NCI-H1930 (cell line): ENCODE results near the gene GPR180.
"Not testable (repeated sequence)": the region's sequence is repeated elsewhere in the genome, so short reads cannot be mapped to it uniquely, and the experiment has no call there.

Experiments
- DNase-seq, 2 experiments: peaks; one replicate each; lab custom pipeline; 2025; lab: John Stamatoyannopoulos, UW

GPR180 gene

DNA sequence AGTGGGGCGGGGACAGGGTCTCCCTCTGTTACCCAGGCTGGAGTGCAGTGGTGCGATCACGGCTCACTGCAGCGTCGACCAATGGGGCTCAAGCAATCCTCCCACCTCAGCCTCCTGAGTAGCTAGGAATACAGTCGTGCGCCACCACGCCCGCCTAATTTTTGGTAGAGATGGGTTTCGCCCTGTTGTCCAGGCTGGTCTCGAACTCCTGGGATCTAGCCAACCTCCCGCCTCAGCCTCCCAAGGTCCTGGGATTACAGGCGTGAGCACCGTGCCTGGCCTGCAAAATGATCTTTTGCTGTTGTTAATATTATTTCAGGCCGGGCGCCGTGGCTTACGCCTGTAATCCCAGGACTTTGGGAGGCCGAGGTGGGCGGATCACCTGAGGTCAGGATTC is 5.1 kb upstream of the GPR180 start:
- no peak for DNase-seq

DNA sequence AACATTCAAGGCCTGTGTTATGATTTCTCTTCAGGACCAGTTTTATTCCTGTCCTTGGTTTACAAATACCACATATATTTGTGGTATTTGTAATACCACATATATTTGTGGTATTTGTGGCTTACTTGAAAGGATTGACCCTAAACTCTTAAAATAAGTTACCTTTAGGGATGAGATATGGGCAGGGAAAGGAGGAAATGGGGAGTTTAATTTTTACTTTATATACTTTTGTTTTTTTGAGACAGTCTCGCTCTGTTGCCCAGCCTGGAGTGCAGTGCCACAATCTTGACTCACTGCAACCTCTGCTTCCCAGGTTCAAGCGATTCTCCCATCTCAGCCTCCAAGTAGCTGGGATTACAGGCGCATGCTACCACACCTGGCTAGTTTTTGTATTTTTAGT is 3.4 kb upstream of the GPR180 start:
- no peak for DNase-seq

DNA sequence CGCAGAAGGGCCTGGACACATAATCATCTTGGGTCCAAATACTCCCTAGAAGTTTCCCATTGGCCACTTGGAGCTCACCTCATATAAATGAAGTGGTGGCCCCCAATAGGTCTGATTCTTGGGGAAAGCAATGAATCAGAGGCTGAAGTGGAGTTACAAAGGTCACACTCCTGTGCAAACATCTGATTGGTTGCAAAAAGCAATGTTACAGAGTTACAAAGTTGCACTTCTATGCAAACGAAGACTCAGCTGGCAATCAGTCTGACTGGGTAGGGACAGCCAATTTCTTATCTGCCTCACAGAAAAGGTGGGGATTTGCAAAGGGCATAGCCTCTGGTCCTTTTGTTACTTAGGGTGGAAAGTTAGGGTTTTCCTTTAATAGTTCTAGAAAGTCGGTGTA is 1.8 kb upstream of the GPR180 start:
- no peak for DNase-seq

DNA sequence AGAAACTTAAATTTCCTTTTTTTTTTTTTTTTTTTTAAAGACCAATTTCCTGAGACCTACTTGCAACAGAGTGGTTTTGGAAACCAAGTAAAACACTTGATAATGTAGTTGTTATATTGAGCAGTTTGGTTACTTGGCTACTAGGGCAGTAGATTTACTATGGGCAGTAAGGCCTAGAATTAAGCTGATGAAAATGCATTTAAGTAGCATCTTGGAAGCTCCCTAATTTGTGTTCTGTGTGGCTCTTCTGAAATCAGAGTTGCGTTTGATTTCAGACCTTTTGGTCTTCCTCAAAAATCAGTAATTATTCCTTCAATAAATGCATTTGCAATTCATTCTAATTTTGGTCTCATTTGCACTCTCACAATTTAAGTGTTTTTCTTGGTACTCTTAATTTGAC is 810 bp downstream of the GPR180 start:
- DNase-seq = no peak

DNA sequence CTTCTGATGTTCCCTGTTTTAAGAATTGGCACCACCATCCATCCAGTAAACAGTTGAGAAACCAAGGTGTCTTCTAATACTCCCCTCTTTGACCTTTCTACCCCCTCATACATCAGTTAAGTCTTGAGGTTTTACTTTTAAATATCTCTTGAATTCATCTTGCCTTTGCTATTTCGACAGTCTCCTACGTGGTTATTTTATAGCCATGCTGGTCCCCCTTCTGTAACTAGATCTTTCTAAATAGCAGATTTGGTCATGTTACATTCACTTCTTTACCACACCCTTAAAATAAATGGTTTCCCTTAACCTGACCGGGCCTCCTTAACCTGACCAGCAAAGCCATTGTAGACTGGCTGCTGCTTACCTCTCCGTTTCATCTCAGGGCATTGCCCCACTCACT is 5.4 kb downstream of the GPR180 start:
- no peak for DNase-seq

DNA sequence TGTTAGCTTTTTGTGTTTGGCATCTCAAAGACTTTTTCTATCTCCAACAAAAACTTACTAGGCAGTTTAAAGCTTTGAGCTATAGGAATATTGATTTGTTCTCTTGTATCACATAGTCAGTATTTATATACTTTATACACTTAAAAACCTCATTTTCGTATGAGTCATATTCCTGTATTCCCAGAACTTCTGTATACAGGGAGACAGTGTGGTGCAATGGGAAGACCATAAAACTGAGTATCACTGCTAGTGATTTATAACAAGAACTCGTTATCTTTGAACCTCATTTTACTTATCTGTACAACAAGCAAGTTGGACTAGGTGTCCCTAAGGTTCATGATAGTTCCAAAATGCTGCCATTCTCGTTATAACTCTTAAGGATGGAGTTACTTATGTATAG is 6.3 kb downstream of the GPR180 start:
- no peak for DNase-seq

DNA sequence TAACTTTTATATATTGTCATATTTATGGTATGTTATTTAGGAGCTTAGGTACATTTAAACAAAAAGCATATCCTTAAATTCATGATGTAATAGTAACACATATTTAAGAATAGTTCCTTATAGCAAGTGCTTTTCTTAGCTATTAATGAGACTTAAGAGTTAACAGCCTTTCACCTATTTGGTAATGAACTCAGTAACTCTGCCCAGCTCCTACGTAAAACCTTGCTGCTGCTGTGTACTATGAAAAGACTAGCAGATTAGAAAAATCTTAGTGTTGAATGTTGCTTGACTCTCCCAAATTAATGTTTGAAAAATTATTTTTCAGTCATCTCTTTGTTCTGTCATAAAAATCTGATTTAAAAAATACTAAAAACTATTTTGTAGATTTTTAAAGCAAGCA is 6.9 kb downstream of the GPR180 start:
- DNase-seq = no peak

DNA sequence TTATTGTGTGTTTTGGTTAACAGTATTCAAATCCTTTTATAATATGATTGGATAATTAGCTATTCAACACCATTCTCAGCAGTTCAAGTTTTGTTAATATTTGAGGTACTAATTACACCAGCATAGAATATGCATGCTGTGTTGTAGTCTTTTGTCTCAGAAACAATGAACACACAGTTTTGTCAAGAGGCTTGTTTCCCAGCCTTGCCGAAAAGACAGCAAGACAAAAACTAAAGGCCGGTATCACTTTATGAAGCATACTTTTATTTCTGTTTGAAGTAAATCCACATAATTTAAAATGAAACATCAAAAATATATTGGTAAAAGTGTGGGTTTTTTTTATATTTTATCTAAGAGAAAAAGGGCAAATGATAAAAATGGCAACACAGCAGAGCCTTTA is 7.5 kb downstream of the GPR180 start:
- DNase-seq = no peak

DNA sequence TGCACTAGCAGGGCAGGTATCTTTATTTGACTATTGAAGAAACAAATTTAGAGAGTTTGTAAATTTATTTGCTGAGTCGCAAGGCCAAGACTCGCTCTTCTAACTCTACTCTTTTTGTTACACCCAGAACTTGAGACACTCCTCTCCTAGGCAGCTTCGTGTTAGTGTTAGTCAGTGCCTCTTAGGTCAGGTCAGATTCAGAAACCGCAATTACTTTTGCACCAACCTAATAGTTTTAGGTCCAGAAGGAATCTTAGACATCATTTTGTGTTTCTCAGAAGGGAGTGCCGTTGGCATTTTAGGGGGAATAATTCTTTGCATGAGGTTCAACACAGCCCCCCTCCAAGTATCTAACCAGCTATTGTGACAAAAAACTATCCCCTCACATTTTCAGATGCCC is 8.8 kb downstream of the GPR180 start:
- DNase-seq = no peak

DNA sequence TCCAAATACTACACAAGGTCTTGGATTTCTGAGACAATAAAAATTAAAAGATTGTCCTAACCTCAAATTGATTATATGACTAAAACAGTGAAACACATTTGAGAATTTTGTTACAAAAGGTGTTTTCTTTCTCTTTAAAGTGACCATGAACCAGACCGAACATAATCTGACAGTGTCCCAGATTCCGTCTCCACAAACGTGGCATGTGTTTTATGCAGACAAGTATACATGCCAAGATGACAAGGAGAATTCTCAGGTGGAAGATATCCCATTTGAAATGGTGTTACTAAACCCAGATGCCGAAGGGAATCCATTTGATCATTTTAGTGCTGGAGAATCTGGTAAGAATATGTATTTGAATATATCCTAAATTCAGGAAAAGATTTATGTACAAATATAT is 10.4 kb downstream of the GPR180 start:
- no peak for DNase-seq

DNA sequence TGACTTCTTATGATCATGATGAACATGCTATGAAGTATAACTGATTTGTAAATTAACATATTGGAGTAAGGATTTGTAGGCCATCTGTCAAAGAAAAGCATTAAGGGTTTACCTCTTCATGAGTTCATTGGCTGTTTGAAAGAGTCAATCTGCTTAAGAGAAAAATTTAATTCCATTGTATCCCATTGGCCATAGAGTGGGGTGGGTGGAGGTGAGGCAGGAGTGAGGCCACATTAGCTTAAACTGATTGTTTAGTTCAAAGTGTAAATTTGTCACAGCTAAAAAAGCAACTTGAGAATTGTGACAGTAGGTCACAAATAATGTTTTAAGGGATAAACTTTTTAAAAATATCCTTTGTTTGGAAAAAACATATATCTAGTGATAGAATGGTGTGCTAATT is 11.4 kb downstream of the GPR180 start:
- DNase-seq = no peak

DNA sequence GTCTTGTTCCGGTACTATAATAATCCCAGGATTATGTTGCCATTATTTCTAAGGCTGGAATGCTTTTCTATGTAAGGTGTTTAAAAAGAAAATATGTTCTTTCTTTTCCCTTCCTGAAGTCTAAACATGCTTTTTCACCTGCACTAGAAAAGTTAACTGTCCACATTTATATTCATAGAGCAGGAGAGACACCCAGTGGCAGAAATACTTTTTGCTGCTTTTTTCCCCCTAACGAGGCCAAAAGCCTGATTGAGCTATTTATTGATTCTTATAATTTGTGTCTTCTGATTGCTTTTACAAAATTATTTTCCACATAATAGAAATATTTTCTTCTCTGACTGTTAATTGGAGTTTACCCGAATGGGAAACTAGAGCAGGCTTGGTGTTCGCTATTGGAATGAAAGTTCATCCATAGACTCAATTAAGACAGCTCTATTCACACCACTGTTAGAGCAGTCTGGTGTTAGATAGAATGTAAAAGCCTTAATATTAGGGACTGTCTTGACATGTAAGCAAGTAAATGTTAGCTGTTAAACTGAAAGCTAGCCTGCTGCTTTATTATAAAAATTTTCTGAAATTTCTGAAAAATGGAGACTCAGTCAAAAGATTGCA is 15.8 kb downstream of the GPR180 start:
- peak in 1 of 2 experiments; percentile 10 for DNase-seq

DNA sequence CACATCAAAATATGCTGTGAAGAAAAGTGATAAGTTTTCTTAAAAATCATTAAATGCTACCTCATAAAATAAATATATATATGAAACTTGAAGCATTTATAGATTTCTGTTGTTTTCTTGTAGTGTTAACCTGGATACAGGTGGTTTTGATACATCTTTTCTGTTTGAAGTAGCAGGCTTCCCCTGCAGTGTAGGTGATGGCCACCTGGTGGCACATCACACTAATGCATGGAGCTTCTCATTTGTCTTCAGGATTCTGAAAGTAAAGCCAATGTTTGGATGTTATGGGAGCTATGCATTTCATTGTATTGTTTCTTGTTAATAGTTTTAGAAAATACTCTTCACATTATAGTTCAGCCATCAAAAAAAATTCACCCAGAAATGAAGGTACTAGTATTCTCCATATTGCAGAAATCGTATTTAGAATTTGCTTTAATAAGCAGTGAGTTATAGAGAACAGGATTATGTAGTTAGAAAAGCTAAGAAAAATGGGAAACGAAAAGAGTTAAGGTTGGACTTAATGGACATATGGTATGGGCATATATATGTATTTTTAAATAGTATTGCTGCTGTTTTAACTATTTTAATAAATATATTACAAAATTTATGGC is 18.7 kb downstream of the GPR180 start:
- DNase-seq = peak; percentile 29 to 36

DNA sequence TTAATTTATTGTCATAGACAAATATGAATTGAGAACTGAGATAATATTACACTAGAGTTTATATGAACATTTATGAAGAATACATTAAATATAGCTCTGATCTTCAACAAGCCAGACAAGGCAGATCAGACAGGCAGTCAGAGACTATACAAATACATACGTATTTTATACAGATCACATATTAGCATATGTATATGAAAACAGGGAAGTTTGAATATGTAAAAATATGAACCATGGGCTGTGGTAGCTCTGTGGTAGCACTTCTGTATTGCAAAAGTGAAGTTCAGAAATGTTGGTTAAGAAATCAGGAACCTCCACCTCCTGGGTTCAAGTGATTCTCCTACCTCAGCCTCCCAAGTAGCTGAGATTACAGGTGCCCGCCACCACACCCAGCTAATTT is 20.7 kb downstream of the GPR180 start:
- DNase-seq = no peak

DNA sequence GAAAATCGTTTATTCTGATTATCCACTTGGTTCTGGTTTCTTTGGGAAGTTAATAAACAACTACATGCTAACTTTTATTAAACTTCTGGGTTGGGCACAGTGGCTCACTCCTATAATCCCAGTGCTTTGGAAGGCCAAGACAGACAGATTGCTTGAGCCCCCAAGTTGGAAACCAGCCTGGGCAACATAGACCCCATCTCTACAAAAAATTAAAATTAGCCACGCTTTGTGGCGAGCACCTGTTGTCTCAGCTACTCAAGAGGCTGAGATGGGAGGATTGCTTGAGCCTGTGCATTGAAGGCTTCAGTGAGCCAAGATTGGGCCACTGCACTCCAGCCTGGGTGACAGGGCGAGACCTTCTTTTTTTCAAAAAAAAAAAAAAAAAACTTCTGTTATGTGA is 21.7 kb downstream of the GPR180 start:
- no peak for DNase-seq

DNA sequence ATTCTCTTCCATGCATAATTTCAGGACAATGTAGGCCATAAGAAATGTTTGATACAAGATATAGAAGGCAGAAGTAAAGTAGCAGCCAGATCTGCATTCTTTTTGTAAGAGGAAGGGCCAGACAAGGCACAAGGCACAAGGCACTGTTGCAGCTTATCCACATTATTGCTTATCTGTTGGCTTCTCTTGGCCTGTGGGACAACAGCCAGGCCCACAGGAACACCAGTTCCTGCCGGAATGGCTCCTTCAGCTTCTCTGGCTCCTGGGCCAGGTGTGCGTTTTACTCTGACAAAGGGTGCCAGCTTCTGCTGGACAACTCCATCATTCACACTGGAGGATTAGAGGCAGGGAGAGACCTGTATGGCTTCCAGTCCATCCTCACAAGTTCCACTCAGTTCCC is 29.2 kb downstream of the GPR180 start:
- no peak for DNase-seq

DNA sequence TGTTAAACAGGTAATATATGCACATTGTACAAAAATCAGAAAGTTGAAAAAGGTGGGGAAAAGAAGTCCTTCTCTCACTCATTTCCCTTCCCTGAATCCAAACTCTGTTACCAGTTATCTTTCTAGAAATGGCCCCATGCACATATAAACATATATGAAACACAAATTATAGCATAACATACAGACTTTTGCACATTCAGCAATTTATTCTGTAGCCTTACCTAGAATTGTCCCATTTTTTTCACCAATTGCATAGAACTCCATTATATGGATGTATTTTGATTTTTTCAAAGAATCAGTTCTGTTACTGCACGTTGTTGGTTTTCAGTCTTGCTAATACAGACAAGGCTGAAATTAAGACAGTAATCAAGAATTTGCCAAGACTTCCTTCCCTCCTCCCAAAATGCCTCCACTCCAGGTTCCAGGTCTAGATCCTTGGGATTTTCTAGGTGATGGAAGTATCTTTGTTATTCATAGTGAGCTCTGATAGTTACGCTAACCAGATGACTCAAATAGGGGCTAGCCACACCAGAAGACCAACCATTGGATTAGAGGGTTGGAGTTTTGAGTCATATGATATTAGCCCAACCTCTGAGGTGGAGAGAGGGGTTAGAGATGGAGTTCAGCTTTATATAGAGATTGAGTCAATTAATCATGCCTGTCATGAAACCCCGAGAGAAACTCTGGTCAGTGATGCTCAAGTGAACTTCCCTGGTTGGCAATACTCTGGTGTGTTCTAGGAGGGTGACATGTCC is 30.7 kb downstream of the GPR180 start:
- DNase-seq = no peak

DNA sequence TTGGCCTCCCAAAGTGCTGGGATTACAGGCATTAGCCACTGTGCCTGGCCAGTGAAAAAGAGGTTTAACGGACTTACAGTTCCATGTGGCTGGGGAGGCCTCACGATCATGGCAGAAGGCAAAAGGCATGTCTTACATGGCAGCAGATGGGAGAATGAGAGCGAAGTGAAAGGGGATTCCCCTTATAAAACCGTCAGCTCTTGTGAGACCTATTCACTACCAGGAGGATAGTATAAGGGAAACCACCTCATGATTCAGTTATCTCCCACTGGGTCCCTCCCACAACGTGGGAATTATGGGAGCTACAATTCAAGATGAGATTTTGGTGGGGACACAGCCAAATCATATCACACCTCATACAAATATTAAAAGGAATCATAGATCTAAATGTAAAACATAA is 34.4 kb downstream of the GPR180 start:
- not testable (repeated sequence) for DNase-seq

DNA sequence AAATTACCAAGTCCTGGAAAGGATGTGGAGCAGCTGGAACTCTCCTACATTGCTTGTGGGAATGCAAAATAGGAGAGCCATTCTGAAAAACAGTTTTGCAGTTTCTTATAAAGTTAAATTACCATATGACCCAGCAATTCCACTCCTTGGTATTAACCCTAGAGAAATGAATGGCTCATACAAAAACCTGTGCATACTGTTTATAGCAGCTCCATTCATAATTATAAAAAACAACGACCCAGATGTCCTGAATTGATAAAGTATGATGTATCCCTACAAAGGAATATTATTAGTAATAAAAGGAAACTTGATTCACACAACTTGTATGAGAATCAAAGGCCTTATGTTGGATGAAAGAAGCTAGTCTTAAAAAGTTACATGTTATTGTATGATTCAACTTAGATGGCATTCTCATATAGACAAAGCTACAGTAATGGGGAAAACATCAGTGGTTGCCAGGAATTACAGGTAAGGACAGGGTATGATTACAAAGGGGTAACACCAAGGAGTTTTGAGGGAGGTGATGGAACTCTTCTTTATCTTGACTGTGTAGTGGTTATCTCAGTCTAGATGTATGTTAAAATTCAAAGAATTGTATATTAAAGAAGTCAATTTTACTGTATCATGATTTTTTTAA is 35.4 kb downstream of the GPR180 start:
- DNase-seq = no peak

DNA sequence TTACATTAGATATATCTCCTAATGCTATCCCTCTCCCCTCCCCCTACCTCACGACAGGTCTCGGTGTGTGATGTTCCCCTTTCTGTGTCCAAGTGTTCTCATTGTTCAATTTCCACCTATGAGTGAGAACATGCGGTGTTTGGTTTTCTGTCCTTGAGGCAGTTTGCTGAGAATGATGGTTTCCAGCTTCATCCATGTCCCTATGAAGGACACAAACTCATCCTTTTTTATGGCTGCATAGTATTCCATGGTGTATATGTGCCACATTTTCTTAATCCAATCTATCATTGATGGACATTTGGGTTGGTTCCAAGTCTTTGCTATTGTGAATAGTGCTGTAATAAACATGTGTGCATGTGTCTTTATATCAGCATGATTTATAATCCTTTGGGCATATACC is 36.0 kb downstream of the GPR180 start:
- DNase-seq = not testable (repeated sequence)

DNA sequence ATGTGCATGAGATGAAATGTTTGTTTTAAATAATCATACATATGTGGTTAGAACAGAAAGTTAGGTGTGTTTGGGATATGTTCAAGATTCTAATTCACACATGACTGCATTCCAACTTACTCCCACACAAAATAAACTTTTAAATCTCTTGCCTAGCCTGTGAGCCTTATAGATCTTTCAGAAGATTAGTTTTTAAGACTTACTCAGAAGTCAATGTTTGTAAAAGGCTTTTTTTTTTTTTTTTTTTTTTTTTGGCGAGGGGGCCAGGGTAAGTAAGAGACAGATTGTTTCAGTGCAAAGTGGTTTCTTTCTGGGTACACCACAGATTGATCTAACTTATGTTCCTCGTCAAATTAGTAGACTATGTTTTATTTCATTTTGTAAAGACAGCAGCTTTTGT is 39.1 kb downstream of the GPR180 start:
- DNase-seq = no peak

DNA sequence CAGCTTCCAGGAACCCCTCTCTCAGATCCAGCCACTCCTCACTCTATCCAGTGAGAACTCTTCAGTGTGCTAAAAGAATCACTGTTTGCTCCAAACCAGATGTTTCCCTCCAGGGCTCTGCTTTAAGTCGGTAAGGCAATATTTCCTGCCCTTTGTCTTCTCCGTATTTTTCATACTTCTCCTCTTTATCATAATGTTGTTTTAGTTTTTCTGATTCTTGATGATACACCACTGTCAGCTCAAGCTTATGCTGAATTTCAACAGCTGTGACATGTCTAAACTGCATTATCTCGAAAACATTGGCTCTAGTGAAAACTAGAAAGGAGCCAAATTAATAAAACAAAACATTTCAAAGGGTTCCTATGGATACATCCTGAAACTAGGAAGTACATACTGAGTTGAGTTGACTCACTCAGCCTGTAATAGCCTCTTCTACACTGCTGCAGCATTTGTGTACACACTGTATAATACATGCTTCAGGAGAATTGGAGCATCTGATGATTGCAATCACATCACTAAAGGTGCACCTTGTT is 39.8 kb downstream of the GPR180 start:
- DNase-seq = peak; percentile 63 to 75

DNA sequence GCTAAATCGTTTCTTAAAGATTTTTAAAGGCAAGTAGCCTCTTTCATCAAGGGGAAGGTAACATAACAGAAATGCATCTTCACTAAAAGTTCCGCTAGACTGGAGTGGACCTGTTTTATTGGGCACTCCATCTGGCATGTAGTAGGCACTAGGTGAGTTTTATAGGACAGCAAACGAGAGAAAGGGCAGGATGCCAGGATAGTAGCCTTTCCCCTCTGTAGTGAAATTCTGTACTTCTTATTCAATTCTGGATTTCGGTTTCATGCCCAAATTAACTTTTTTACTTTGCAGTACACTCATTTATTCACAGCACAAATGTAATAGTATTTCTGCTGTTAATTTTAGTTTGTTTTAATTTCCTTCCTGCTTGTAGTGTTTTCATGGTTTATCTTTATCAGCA is 45.2 kb downstream of the GPR180 start:
- no peak for DNase-seq
